Nephron progenitor cell (in vitro differentiated cells): Measurements from ENCODE around the gene NINJ2.
A peak's percentile ranks its signal among the peaks of the same experiment; 100 is the strongest.

Source experiments
- DNase-seq: peaks from one replicate; pipeline ENCODE4 v3.0.0; 2021
- H3K27ac Mint-ChIP-seq: 2 replicates; pipeline ENCODE4 v1.8.0; 2021; ENCODE audit warnings: mild to moderate bottlenecking, moderate library complexity, mixed read lengths
- H3K27me3 Mint-ChIP-seq: 2 replicates; pipeline ENCODE4 v1.8.0; 2021; ENCODE audit warnings: mild to moderate bottlenecking, low read depth, mixed read lengths; ENCODE audit not compliant: poor library complexity
- H3K36me3 Mint-ChIP-seq: 2 replicates; pipeline ENCODE4 v1.8.0; 2021; ENCODE audit warnings: low read depth, mixed read lengths
- H3K4me1 Mint-ChIP-seq: 2 replicates; pipeline ENCODE4 v1.8.0; 2021; ENCODE audit warnings: mixed read lengths
- H3K4me3 Mint-ChIP-seq: 2 replicates; pipeline ENCODE4 v1.8.0; 2021; ENCODE audit warnings: mild to moderate bottlenecking, moderate library complexity, mixed read lengths
- H3K9me3 Mint-ChIP-seq: 2 replicates; pipeline ENCODE4 v1.8.0; 2021; ENCODE audit warnings: mild to moderate bottlenecking, moderate library complexity, mixed read lengths
- CTCF ChIP-seq: fragments of 200-600 bp; sonication (generic); IDR thresholded peaks from 2 replicates; pipeline ENCODE4 v1.5.0; 2021; ENCODE audit warnings: antibody characterized with exemption

The NINJ2 gene

GRCh38 chr12:550473-551260, 112.6 kb downstream of the NINJ2 start:
- Mint-ChIP-seq H3K27me3 (peaks cover 4% of the 10 kb centered on the region), H3K27ac (no peak overlapping the region), H3K4me3 (no peak overlapping the region), H3K9me3 (no peaks in the 10 kb centered on the region), H3K36me3 (peaks cover 15% of the 10 kb centered on the region), H3K4me1 (peaks cover 30% of the 10 kb centered on the region)
- DNase-seq, result no peak
- TF ChIP-seq CTCF, result no peak

GRCh38 chr12:549476-550082, 113.7 kb downstream of the NINJ2 start:
- no peaks in the 10 kb centered on the region for H3K9me3 Mint-ChIP-seq
- H3K36me3 Mint-ChIP-seq, result peaks cover 10% of the 10 kb centered on the region
- H3K27me3 Mint-ChIP-seq, result peaks cover 11% of the 10 kb centered on the region
- H3K4me1 Mint-ChIP-seq, result peaks cover 37% of the 10 kb centered on the region
- H3K27ac Mint-ChIP-seq, result peak overlapping the region; percentile 48
- H3K4me3 Mint-ChIP-seq, result no peak overlapping the region
- no peak for DNase-seq
- TF ChIP-seq CTCF, result no peak

- Mint-ChIP-seq H3K4me3 (no peak overlapping the region), H3K27ac (no peak overlapping the region), H3K36me3 (peaks cover 5% of the 10 kb centered on the region)
Observed at GRCh38 chr12:547883-548470, 115.3 kb downstream of the NINJ2 start.

GRCh38 chr12:546920-547845, 116.1 kb downstream of the NINJ2 start:
- peak; percentile 83 for DNase-seq
- Mint-ChIP-seq H3K27me3 (peaks cover 13% of the 10 kb centered on the region), H3K27ac (no peak overlapping the region), H3K4me1 (peaks cover 33% of the 10 kb centered on the region), H3K4me3 (no peak overlapping the region), H3K36me3 (peaks cover under 1% of the 10 kb centered on the region), H3K9me3 (no peaks in the 10 kb centered on the region)
- TF ChIP-seq CTCF, result peak; percentile 98

More at GRCh38 chr12:547883-548470, 115.3 kb downstream of the NINJ2 start:
- Mint-ChIP-seq H3K4me1 (peaks cover 33% of the 10 kb centered on the region), H3K9me3 (no peaks in the 10 kb centered on the region), H3K27me3 (peaks cover 17% of the 10 kb centered on the region)
- no peak for TF ChIP-seq CTCF
- DNase-seq, result no peak

- Mint-ChIP-seq H3K27me3 (peaks cover 13% of the 10 kb centered on the region), H3K4me1 (peaks cover 32% of the 10 kb centered on the region), H3K4me3 (no peak overlapping the region), H3K27ac (no peak overlapping the region), H3K36me3 (no peaks in the 10 kb centered on the region), H3K9me3 (no peaks in the 10 kb centered on the region)
- DNase-seq, result no peak
- TF ChIP-seq CTCF, result no peak
Observed at GRCh38 chr12:546265-546919, 116.9 kb downstream of the NINJ2 start.
